ENCODE results near the gene CLSTN3.
"Not testable (repeated sequence)": the region's sequence is repeated elsewhere in the genome, so short reads cannot be mapped to it uniquely, and the experiment has no call there.

DNA sequence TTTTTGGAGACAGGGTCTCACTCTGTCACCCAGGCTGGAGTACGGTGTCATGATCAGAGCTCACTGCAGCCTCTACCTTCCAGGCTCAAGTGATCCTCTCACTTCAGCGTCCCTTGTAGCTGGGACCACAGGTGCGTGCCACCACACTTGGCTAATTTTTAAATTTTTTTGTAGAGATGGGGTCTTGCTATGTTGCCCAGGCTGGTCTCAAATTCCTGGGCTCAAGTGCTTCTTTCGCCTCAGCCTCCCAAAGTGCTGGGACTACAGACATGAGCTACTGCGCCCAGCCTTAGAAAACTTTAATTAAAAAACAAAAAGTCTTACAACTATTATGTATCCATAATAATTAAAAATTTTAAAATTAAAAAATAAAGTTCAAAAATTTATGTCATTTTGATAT, 23.0 kb upstream of the CLSTN3 start:
- TF ChIP-seq POLR2A, CTCF (IDR thresholded peaks at IDR 0.05): not testable (repeated sequence)

Data from thyroid gland (tissue), 4 donors.